Measurements from ENCODE around the gene GRIA1.

GRCh38 chr5:153860195-153860886 is 369.9 kb downstream of the GRIA1 start:
- no peak for TF ChIP-seq FOXM1 (IDR thresholded peaks at IDR 0.05; ENCODE audit: borderline replicate concordance, low read depth)
- no peak for TF ChIP-seq REST (IDR thresholded peaks at IDR 0.05; ENCODE audit: low read depth)
- no peak for TF ChIP-seq ZBTB7A (IDR thresholded peaks at IDR 0.05; ENCODE audit: low read depth)
- TF ChIP-seq CREB1 (IDR thresholded peaks at IDR 0.05; ENCODE audit: low read depth), result no peak
- no peak for TF ChIP-seq YY1 (IDR thresholded peaks at IDR 0.05; ENCODE audit: low read depth)
- no peak for TF ChIP-seq MAX (IDR thresholded peaks at IDR 0.05)
- TF ChIP-seq EP300 (IDR thresholded peaks at IDR 0.05; ENCODE audit: borderline replicate concordance), result no peak
- no peak for TF ChIP-seq RAD21 (IDR thresholded peaks at IDR 0.05; ENCODE audit: low read depth)
- no peak for TF ChIP-seq TAF1 (IDR thresholded peaks at IDR 0.05; ENCODE audit: low read depth)
- TF ChIP-seq EGR1 (IDR thresholded peaks at IDR 0.05), result no peak
- no peak for TF ChIP-seq CEBPB (IDR thresholded peaks at IDR 0.05)
- no peak for TF ChIP-seq TCF12 (IDR thresholded peaks at IDR 0.05; ENCODE audit: low read depth)
